ENCODE measurements around the gene GABRG3.

GABRG3 gene

GRCh38 chr15:27499191-27499590 lies 528.2 kb downstream of the GABRG3 start:
- no peak overlapping the region for H3K9ac ChIP-seq (ENCODE audit: low read length in 5 of 5)
- H3K36me3 ChIP-seq (ENCODE audit: control insufficient read depth in 5 of 5, insufficient read depth in 5 of 5, low read length in 5 of 5), result no peaks in the 10 kb centered on the region
- no peaks in the 10 kb centered on the region for H3K4me1 ChIP-seq (ENCODE audit: control insufficient read depth in 5 of 5, insufficient read depth in 5 of 5, low read length in 5 of 5)
- H3K27ac ChIP-seq (ENCODE audit: low read depth, low read length), result no peak overlapping the region
- H3K9me3 ChIP-seq (ENCODE audit: control insufficient read depth in 5 of 5, low read length in 5 of 5), result peaks cover 0 to 8% (median 3%) of the 10 kb centered on the region in 5 donors
- H3K27me3 ChIP-seq (ENCODE audit: control insufficient read depth in 5 of 5, insufficient read depth in 4 of 5, low read length in 5 of 5), result no peaks in the 10 kb centered on the region
- no peak overlapping the region for H3K4me3 ChIP-seq (ENCODE audit: low read depth in 1 of 5, low read length in 5 of 5)

- no peak overlapping the region for H3K27ac ChIP-seq (ENCODE audit: low read depth, low read length)
- no peaks in the 10 kb centered on the region for H3K4me1 ChIP-seq (ENCODE audit: control insufficient read depth in 5 of 5, insufficient read depth in 5 of 5, low read length in 5 of 5)
- H3K36me3 ChIP-seq (ENCODE audit: control insufficient read depth in 5 of 5, insufficient read depth in 5 of 5, low read length in 5 of 5), result no peaks in the 10 kb centered on the region
- H3K27me3 ChIP-seq (ENCODE audit: control insufficient read depth in 5 of 5, insufficient read depth in 4 of 5, low read length in 5 of 5), result no peaks in the 10 kb centered on the region
- no peak overlapping the region for H3K4me3 ChIP-seq (ENCODE audit: low read depth in 1 of 5, low read length in 5 of 5)
- peaks cover 0 to 8% (median 3%) of the 10 kb centered on the region in 5 donors for H3K9me3 ChIP-seq (ENCODE audit: control insufficient read depth in 5 of 5, low read length in 5 of 5)
- H3K9ac ChIP-seq (ENCODE audit: low read length in 5 of 5), result no peak overlapping the region
These were observed 528.7 kb downstream of the GABRG3 start for GRCh38 chr15:27499719-27500118.

GRCh38 chr15:27500206-27500605 lies 529.2 kb downstream of the GABRG3 start:
- H3K27me3 ChIP-seq (ENCODE audit: control insufficient read depth in 5 of 5, insufficient read depth in 4 of 5, low read length in 5 of 5), result no peaks in the 10 kb centered on the region
- H3K9ac ChIP-seq (ENCODE audit: low read length in 5 of 5), result no peak overlapping the region
- H3K4me3 ChIP-seq (ENCODE audit: low read depth in 1 of 5, low read length in 5 of 5), result no peak overlapping the region
- H3K4me1 ChIP-seq (ENCODE audit: control insufficient read depth in 5 of 5, insufficient read depth in 5 of 5, low read length in 5 of 5), result no peaks in the 10 kb centered on the region
- no peak overlapping the region for H3K27ac ChIP-seq (ENCODE audit: low read depth, low read length)
- peaks cover 0 to 8% (median 3%) of the 10 kb centered on the region in 5 donors for H3K9me3 ChIP-seq (ENCODE audit: control insufficient read depth in 5 of 5, low read length in 5 of 5)
- no peaks in the 10 kb centered on the region for H3K36me3 ChIP-seq (ENCODE audit: control insufficient read depth in 5 of 5, insufficient read depth in 5 of 5, low read length in 5 of 5)

DNA sequence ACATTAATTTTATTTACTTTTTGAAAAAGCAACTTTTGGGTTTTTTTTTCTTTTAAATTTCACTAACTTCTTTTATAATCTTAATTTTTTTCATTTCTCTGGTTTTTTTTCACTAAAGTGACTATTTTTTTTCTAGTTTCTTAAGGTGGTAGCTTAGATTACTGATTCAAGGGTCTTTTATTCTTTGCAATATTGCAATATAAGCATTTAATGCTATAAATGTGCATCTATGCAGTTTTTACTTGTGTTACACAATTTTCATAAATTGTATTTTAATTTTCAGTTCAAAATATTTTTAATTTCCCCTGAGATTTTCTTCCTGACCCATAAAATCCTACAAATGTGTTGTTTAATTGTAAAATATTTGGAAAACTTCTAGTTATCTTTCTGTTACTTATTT lies 535.8 kb downstream of the GABRG3 start:
- no peak overlapping the region for H3K27ac ChIP-seq (ENCODE audit: low read depth, low read length)
- H3K27me3 ChIP-seq (ENCODE audit: control insufficient read depth in 5 of 5, insufficient read depth in 4 of 5, low read length in 5 of 5), result no peaks in the 10 kb centered on the region
- H3K4me1 ChIP-seq (ENCODE audit: control insufficient read depth in 5 of 5, insufficient read depth in 5 of 5, low read length in 5 of 5), result no peaks in the 10 kb centered on the region
- no peak overlapping the region for H3K9ac ChIP-seq (ENCODE audit: low read length in 5 of 5)
- no peaks in the 10 kb centered on the region for H3K36me3 ChIP-seq (ENCODE audit: control insufficient read depth in 5 of 5, insufficient read depth in 5 of 5, low read length in 5 of 5)
- no peak overlapping the region for H3K4me3 ChIP-seq (ENCODE audit: low read depth in 1 of 5, low read length in 5 of 5)
- H3K9me3 ChIP-seq (ENCODE audit: control insufficient read depth in 5 of 5, low read length in 5 of 5), result peaks cover 0 to 17% (median 9%) of the 10 kb centered on the region in 5 donors

GRCh38 chr15:27509014-27509413 lies 538.0 kb downstream of the GABRG3 start:
- no peak overlapping the region for H3K27ac ChIP-seq (ENCODE audit: low read depth, low read length)
- no peak overlapping the region for H3K4me3 ChIP-seq (ENCODE audit: low read depth in 1 of 5, low read length in 5 of 5)
- no peak overlapping the region for H3K9ac ChIP-seq (ENCODE audit: low read length in 5 of 5)
- no peaks in the 10 kb centered on the region for H3K27me3 ChIP-seq (ENCODE audit: control insufficient read depth in 5 of 5, insufficient read depth in 4 of 5, low read length in 5 of 5)
- no peaks in the 10 kb centered on the region for H3K36me3 ChIP-seq (ENCODE audit: control insufficient read depth in 5 of 5, insufficient read depth in 5 of 5, low read length in 5 of 5)
- H3K4me1 ChIP-seq (ENCODE audit: control insufficient read depth in 5 of 5, insufficient read depth in 5 of 5, low read length in 5 of 5), result no peaks in the 10 kb centered on the region
- H3K9me3 ChIP-seq (ENCODE audit: control insufficient read depth in 5 of 5, low read length in 5 of 5), result peaks cover 0 to 20% (median 10%) of the 10 kb centered on the region in 5 donors

GRCh38 chr15:27512281-27513001 lies 541.5 kb downstream of the GABRG3 start:
- H3K9me3 ChIP-seq (ENCODE audit: control insufficient read depth in 5 of 5, low read length in 5 of 5), result peaks cover 0 to 27% (median 10%) of the 10 kb centered on the region in 5 donors
- H3K36me3 ChIP-seq (ENCODE audit: control insufficient read depth in 5 of 5, insufficient read depth in 5 of 5, low read length in 5 of 5), result no peaks in the 10 kb centered on the region
- H3K9ac ChIP-seq (ENCODE audit: low read length in 5 of 5), result no peak overlapping the region
- H3K27ac ChIP-seq (ENCODE audit: low read depth, low read length), result no peak overlapping the region
- no peaks in the 10 kb centered on the region for H3K4me1 ChIP-seq (ENCODE audit: control insufficient read depth in 5 of 5, insufficient read depth in 5 of 5, low read length in 5 of 5)
- H3K27me3 ChIP-seq (ENCODE audit: control insufficient read depth in 5 of 5, insufficient read depth in 4 of 5, low read length in 5 of 5), result no peaks in the 10 kb centered on the region
- no peak overlapping the region for H3K4me3 ChIP-seq (ENCODE audit: low read depth in 1 of 5, low read length in 5 of 5)

GRCh38 chr15:27514526-27514925 lies 543.5 kb downstream of the GABRG3 start:
- Histone ChIP-seq H3K27ac (ENCODE audit: low read depth, low read length) (no peak overlapping the region), H3K4me1 (ENCODE audit: control insufficient read depth in 5 of 5, insufficient read depth in 5 of 5, low read length in 5 of 5) (no peaks in the 10 kb centered on the region), H3K27me3 (ENCODE audit: control insufficient read depth in 5 of 5, insufficient read depth in 4 of 5, low read length in 5 of 5) (no peaks in the 10 kb centered on the region), H3K4me3 (ENCODE audit: low read depth in 1 of 5, low read length in 5 of 5) (no peak overlapping the region), H3K9me3 (ENCODE audit: control insufficient read depth in 5 of 5, low read length in 5 of 5) (peaks cover 0 to 18% (median 10%) of the 10 kb centered on the region in 5 donors), H3K36me3 (ENCODE audit: control insufficient read depth in 5 of 5, insufficient read depth in 5 of 5, low read length in 5 of 5) (no peaks in the 10 kb centered on the region), H3K9ac (ENCODE audit: low read length in 5 of 5) (no peak overlapping the region)

GRCh38 chr15:27527490-27528067 lies 556.6 kb downstream of the GABRG3 start:
- Histone ChIP-seq H3K27ac (ENCODE audit: low read depth, low read length) (no peak overlapping the region), H3K9ac (ENCODE audit: low read length in 5 of 5) (no peak overlapping the region), H3K36me3 (ENCODE audit: control insufficient read depth in 5 of 5, insufficient read depth in 5 of 5, low read length in 5 of 5) (no peaks in the 10 kb centered on the region)

DNA sequence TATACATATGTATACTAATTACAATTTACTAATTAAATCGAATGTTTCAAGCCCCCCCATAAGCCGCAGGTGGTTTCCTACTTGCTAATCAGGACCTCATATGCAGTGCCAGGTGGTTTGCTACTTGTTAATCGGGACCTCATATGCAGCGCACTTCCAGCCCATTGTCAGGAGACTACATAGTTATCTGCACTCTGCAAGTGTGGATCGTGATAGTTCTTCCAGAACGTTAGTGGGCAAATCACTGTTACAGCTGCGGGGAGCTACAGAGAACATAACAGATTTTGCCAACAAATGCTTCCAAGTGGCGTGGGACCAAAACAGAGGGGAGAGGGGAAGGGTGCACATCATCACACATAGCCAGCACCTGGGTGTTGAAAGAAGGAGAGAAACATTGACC lies 558.4 kb downstream of the GABRG3 start:
- H3K4me3 ChIP-seq (ENCODE audit: low read depth in 1 of 5, low read length in 5 of 5), result no peak overlapping the region
- no peaks in the 10 kb centered on the region for H3K4me1 ChIP-seq (ENCODE audit: control insufficient read depth in 5 of 5, insufficient read depth in 5 of 5, low read length in 5 of 5)
- peaks cover 0 to 12% (median 5%) of the 10 kb centered on the region in 5 donors for H3K9me3 ChIP-seq (ENCODE audit: control insufficient read depth in 5 of 5, low read length in 5 of 5)
- no peaks in the 10 kb centered on the region for H3K27me3 ChIP-seq (ENCODE audit: control insufficient read depth in 5 of 5, insufficient read depth in 4 of 5, low read length in 5 of 5)
- H3K9ac ChIP-seq (ENCODE audit: low read length in 5 of 5), result no peak overlapping the region
- H3K36me3 ChIP-seq (ENCODE audit: control insufficient read depth in 5 of 5, insufficient read depth in 5 of 5, low read length in 5 of 5), result no peaks in the 10 kb centered on the region
- no peak overlapping the region for H3K27ac ChIP-seq (ENCODE audit: low read depth, low read length)

More at GRCh38 chr15:27527490-27528067, 556.6 kb downstream of the GABRG3 start:
- Histone ChIP-seq H3K4me3 (ENCODE audit: low read depth in 1 of 5, low read length in 5 of 5) (no peak overlapping the region), H3K27me3 (ENCODE audit: control insufficient read depth in 5 of 5, insufficient read depth in 4 of 5, low read length in 5 of 5) (no peaks in the 10 kb centered on the region), H3K9me3 (ENCODE audit: control insufficient read depth in 5 of 5, low read length in 5 of 5) (peaks cover 0 to 12% (median 5%) of the 10 kb centered on the region in 5 donors), H3K4me1 (ENCODE audit: control insufficient read depth in 5 of 5, insufficient read depth in 5 of 5, low read length in 5 of 5) (no peaks in the 10 kb centered on the region)

DNA sequence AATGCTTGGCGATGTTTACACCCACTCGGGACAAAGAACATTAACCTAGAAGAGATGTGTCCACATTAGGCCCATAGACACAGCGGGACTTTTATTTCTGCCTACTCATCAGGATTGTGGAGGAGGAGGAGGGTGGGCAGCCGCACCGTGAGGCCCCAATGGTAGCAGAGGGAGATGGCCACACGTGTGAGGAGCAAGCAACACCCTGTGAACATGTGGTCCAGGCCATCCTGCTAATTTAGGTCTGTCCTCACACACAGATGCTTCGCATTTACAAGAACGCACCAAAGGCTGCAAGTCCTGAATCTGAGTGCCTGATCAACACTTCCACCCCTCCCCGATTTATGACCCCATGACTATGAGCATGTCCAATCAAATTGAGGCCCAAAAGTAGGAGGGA lies 560.0 kb downstream of the GABRG3 start:
- peaks cover 0 to 11% (median 0%) of the 10 kb centered on the region in 5 donors for H3K9me3 ChIP-seq (ENCODE audit: control insufficient read depth in 5 of 5, low read length in 5 of 5)
- no peaks in the 10 kb centered on the region for H3K27me3 ChIP-seq (ENCODE audit: control insufficient read depth in 5 of 5, insufficient read depth in 4 of 5, low read length in 5 of 5)
- H3K36me3 ChIP-seq (ENCODE audit: control insufficient read depth in 5 of 5, insufficient read depth in 5 of 5, low read length in 5 of 5), result no peaks in the 10 kb centered on the region
- H3K27ac ChIP-seq (ENCODE audit: low read depth, low read length), result no peak overlapping the region
- no peak overlapping the region for H3K9ac ChIP-seq (ENCODE audit: low read length in 5 of 5)
- H3K4me3 ChIP-seq (ENCODE audit: low read depth in 1 of 5, low read length in 5 of 5), result no peak overlapping the region
- H3K4me1 ChIP-seq (ENCODE audit: control insufficient read depth in 5 of 5, insufficient read depth in 5 of 5, low read length in 5 of 5), result no peaks in the 10 kb centered on the region

Measured in subcutaneous abdominal adipose tissue (tissue), 5 donors.